Measurements from ENCODE around the gene RASIP1. TPM values are rescaled to one million over a fixed set of nuclear protein-coding genes. Genes with fewer than 3 reads are reported as not detected.

RASIP1 gene
- total and polyA plus RNA-seq, 2 of the 8 experiments (the other 6 are each of a cell fraction or from before 2014, with no cell fraction given), result 9.3 to 11.4 TPM

DNA sequence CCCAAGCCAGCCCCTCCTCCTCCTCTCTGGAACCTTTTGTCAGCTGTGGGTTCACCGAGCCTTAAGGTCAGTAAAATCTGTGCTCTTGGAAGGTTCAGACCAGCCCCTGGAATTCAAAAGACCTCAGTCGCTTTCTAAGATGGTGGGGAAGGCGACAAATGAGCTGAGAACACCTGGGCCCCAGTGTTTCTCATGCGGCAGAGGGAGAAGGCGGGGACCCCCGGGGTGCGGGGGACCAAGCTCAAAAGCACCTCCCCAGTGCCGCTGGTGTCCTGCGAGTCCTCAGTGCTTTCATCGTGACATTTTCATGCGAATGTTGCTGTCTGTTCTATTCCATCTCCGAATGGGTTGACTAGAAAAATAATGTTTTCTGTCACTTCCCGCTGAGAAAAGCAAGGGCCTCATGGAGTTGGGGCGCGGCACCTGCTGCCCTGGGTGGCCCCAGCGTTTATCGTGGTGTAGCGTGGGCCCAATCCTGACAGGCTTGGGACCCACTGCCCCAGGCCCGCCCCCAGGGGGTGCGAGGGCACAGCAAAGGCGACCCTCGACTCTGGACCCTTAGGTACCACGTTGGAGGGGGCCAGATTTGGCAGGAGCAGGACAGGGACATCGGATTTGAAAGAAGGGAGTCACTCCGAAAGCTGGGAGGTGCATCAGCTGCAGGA lies 66.8 kb downstream of the RASIP1 start:
- no peak overlapping the region for H2BK120ac ChIP-seq (replicated peaks; ENCODE audit: low read depth, low read length)
- no peak overlapping the region for H4K5ac ChIP-seq (ENCODE audit: insufficient read length, low read depth, low read length)
- peak overlapping the region; percentile 71 for H3K18ac ChIP-seq (ENCODE audit: extremely low read depth, low read length)
- peak overlapping the region; percentile 73; the same call in 1 of the 2 replicates for H2AFZ ChIP-seq (ENCODE audit: low read length)
- no peak overlapping the region for H3K14ac ChIP-seq (ENCODE audit: insufficient read length)
- no peaks in the 10 kb centered on the region; a peak in 1 of 4 replicates for H3K79me2 ChIP-seq (ENCODE audit: control insufficient read depth in 1 of 2, insufficient read depth in 2 of 2, low read length in 2 of 2)
- H2AK5ac ChIP-seq (ENCODE audit: low read depth, low read length), result no peak overlapping the region
- no peaks in the 10 kb centered on the region for H3K36me3 ChIP-seq (ENCODE audit: control insufficient read depth in 2 of 4, insufficient read depth in 4 of 4, low read length in 3 of 4)
- ChIA-PET CTCF (ENCODE audit: partially characterized antibody) (interaction anchor here (0.7 to 5.8 kb wide), 16 partner anchors 9 to 155 kb away, joined by 3 to 59 read pairs (median 12); partner anchors contain the start of genes CA11 and FUT2), POLR2A (ENCODE audit: partially characterized antibody) (interaction anchor here (0.6 to 2.0 kb wide), 12 partner anchors 9 to 240 kb away, joined by 3 to 16 read pairs (median 4); partner anchors contain the start of genes CA11, FGF21 and FUT2)
- H4K8ac ChIP-seq (ENCODE audit: extremely low read depth, insufficient read depth, low read length), result peak overlapping the region; percentile 90
- H2BK20ac ChIP-seq (ENCODE audit: low read length), result peak overlapping the region; percentile 93; the same call in 1 of the 2 replicates
- peaks cover 24% of the 10 kb centered on the region; the same call in 1 of the 2 replicates for H3K23me2 ChIP-seq (ENCODE audit: low read depth, low read length)
- DNase-seq (ENCODE audit: low read depth in 1 of 2, low spot score in 2 of 2) (no peak), FAIRE-seq (no peak)
- peak overlapping the region; percentile 81; the same call in 1 of the 2 replicates for H2BK15ac ChIP-seq (ENCODE audit: low read length)
- H2BK12ac ChIP-seq (ENCODE audit: low read depth, low read length), result peak overlapping the region; percentile 95; the same call in 1 of the 2 replicates
- H3K27ac ChIP-seq (ENCODE audit: low read depth, low read length), result no peak overlapping the region
- H3K4me1 ChIP-seq (replicated peaks in 1 of 4; ENCODE audit: control insufficient read depth in 3 of 4, insufficient read depth in 4 of 4, low read length in 3 of 4), result peaks cover 2 to 23% (median 19%) of the 10 kb centered on the region in 4 experiments
- peaks cover 0 to 3% of the 10 kb centered on the region in 2 experiments; a peak in 1 of 4 replicates for H3K9me3 ChIP-seq (ENCODE audit: insufficient read depth in 2 of 2, low read depth in 1 of 2, low read length in 1 of 2)
- peak overlapping the region; percentile 91; the same call in 1 of the 2 replicates for H2BK5ac ChIP-seq (ENCODE audit: low read depth, low read length)
- H3K27me3 ChIP-seq (replicated peaks in 1 of 4; ENCODE audit: control insufficient read depth in 3 of 4, extremely low read depth in 1 of 4, insufficient read depth in 3 of 4, low read length in 3 of 4), result peaks cover 0 to 5% (median 3%) of the 10 kb centered on the region in 4 experiments; a peak in 2 of 7 replicates
- 66% methylated on average over 24 of the region's 25 CpGs; no CpG with 5 or more reads in 1 of the 2 experiments for WGBS, 2 experiments (ENCODE audit: extremely low coverage in 1 of 2, insufficient coverage in 1 of 2, insufficient read length in 1 of 2, insufficient replicate concordance in 2 of 2, low coverage in 1 of 2, low lambda C conversion rate in 2 of 2, missing lambda C conversion rate in 1 of 2)
- no peak overlapping the region for H3K9ac ChIP-seq (replicated peaks in 1 of 4; ENCODE audit: extremely low read depth in 1 of 4, low read depth in 3 of 4, low read length in 3 of 4)
- H3K4me3 ChIP-seq (ENCODE audit: extremely low read depth in 1 of 4, insufficient read depth in 2 of 4, low read depth in 3 of 4, low read length in 4 of 4), result peak overlapping the region in 1 of 4 experiments; percentile 15; a peak in 1 of 8 replicates
- peak overlapping the region; percentile 39 for H3K4ac ChIP-seq (replicated peaks; ENCODE audit: insufficient read length, low read depth, low read length)
- H3K79me1 ChIP-seq (ENCODE audit: low read depth, low read length), result no peaks in the 10 kb centered on the region
- H3K56ac ChIP-seq (replicated peaks; ENCODE audit: insufficient read length, low read depth, low read length), result no peak overlapping the region
- TF ChIP-seq CBX8 (IDR thresholded peaks at IDR 0.05; ENCODE audit: borderline replicate concordance, low read depth, low read length), result no peak
- no peak for TF ChIP-seq YY1 (IDR thresholded peaks at IDR 0.05; ENCODE audit: low read depth, low read length)
- TF ChIP-seq JUN (IDR thresholded peaks at IDR 0.05; ENCODE audit: low read depth, low read length), result no peak
- peak overlapping the region; percentile 18 to 38; a peak in 2 of 4 replicates for H3K4me2 ChIP-seq (ENCODE audit: insufficient read depth in 1 of 2, low read depth in 2 of 2, low read length in 2 of 2)
- peak overlapping the region; percentile 91 for H4K91ac ChIP-seq (replicated peaks; ENCODE audit: insufficient read length, low read length)
- no peak overlapping the region for H3K23ac ChIP-seq (ENCODE audit: insufficient read length)
- peaks cover 0 to 4% of the 10 kb centered on the region in 2 experiments for H4K20me1 ChIP-seq (replicated peaks in 1 of 2; ENCODE audit: control insufficient read depth in 1 of 2, insufficient read depth in 2 of 2, low read length in 2 of 2)

Measured in H1 (cell line).